IPS DF 6.9 (cell line): ENCODE results near the gene PROSER2.

Source experiments
- DNase-seq: peaks from one replicate; pipeline ENCODE4 v3.0.0-alpha.2; 2013; ENCODE audit warnings: low read depth, low spot score
- H3K27ac ChIP-seq: one replicate; pipeline ENCODE4 v1.5.1; 2013; ENCODE audit warnings: low read length, control low read depth
- H3K27me3 ChIP-seq: 2 replicates; pipeline ENCODE4 v1.6.1; 2013; ENCODE audit warnings: mild to moderate bottlenecking, low read length; ENCODE audit not compliant: control insufficient read depth, insufficient read depth
- H3K36me3 ChIP-seq: 2 replicates; pipeline ENCODE4 v1.6.1; 2013; ENCODE audit warnings: low read length; ENCODE audit not compliant: control insufficient read depth, insufficient read depth
- H3K4me1 ChIP-seq: 2 replicates; pipeline ENCODE4 v1.6.1; 2013; ENCODE audit warnings: low read length; ENCODE audit not compliant: control insufficient read depth, insufficient read depth
- H3K4me3 ChIP-seq: 2 replicates; pipeline ENCODE4 v1.5.1; 2013; ENCODE audit warnings: mild to moderate bottlenecking, low read length
- H3K9me3 ChIP-seq: 2 replicates; pipeline ENCODE4 v1.6.1; 2013; ENCODE audit warnings: low read length, inconsistent platforms; ENCODE audit not compliant: control insufficient read depth, insufficient read depth
- WGBS: extraction: QIAGEN DNeasy Blood & Tissue Kit; methylation state at CpG from one replicate; pipeline ENCODE4 v1.1.7; 2013; ENCODE audit warnings: mixed read lengths, missing lambda C conversion rate; ENCODE audit not compliant: insufficient read length, insufficient coverage; 5-methylcytosine and 5-hydroxymethylcytosine counted together

Gene PROSER2

GRCh38 chr10:11832042-11832441 is 8.9 kb downstream of the PROSER2 start:
- Histone ChIP-seq H3K9me3 (no peaks in the 10 kb centered on the region), H3K4me1 (peaks cover 3% of the 10 kb centered on the region), H3K27ac (no peak overlapping the region), H3K36me3 (no peaks in the 10 kb centered on the region), H3K27me3 (no peaks in the 10 kb centered on the region), H3K4me3 (no peak overlapping the region)
- no peak for DNase-seq
- WGBS: no CpG with 5 or more reads among the region's 5 CpGs

- Histone ChIP-seq H3K4me3 (no peak overlapping the region), H3K36me3 (no peaks in the 10 kb centered on the region), H3K4me1 (no peaks in the 10 kb centered on the region), H3K27me3 (no peaks in the 10 kb centered on the region), H3K27ac (no peak overlapping the region), H3K9me3 (no peaks in the 10 kb centered on the region)
- no peak for DNase-seq
- WGBS: no CpG with 5 or more reads among the region's 6 CpGs
Measured at GRCh38 chr10:11835061-11835460, 11.9 kb downstream of the PROSER2 start.

GRCh38 chr10:11835704-11836103 is 12.5 kb downstream of the PROSER2 start:
- H3K27me3 ChIP-seq: no peaks in the 10 kb centered on the region
- H3K36me3 ChIP-seq: no peaks in the 10 kb centered on the region
- no CpG with 5 or more reads among the region's 8 CpGs for WGBS
- H3K27ac ChIP-seq: no peak overlapping the region
- no peaks in the 10 kb centered on the region for H3K4me1 ChIP-seq
- no peak for DNase-seq
- H3K9me3 ChIP-seq: no peaks in the 10 kb centered on the region
- H3K4me3 ChIP-seq: no peak overlapping the region

GRCh38 chr10:11837372-11838161 is 14.4 kb downstream of the PROSER2 start:
- Histone ChIP-seq H3K4me3 (no peak overlapping the region), H3K36me3 (no peaks in the 10 kb centered on the region), H3K27ac (no peak overlapping the region), H3K9me3 (no peaks in the 10 kb centered on the region), H3K4me1 (no peaks in the 10 kb centered on the region), H3K27me3 (no peaks in the 10 kb centered on the region)
- no peak for DNase-seq
- WGBS: no CpG with 5 or more reads among the region's 17 CpGs

GRCh38 chr10:11838298-11838852 is 15.2 kb downstream of the PROSER2 start:
- Histone ChIP-seq H3K27me3 (no peaks in the 10 kb centered on the region), H3K27ac (no peak overlapping the region), H3K9me3 (no peaks in the 10 kb centered on the region), H3K36me3 (no peaks in the 10 kb centered on the region), H3K4me1 (no peaks in the 10 kb centered on the region), H3K4me3 (no peak overlapping the region)
- DNase-seq: no peak
- no CpG with 5 or more reads among the region's 8 CpGs for WGBS

- no peaks in the 10 kb centered on the region for H3K27me3 ChIP-seq
- H3K4me1 ChIP-seq: no peaks in the 10 kb centered on the region
- H3K4me3 ChIP-seq: no peak overlapping the region
- H3K27ac ChIP-seq: no peak overlapping the region
- H3K36me3 ChIP-seq: no peaks in the 10 kb centered on the region
- no peak for DNase-seq
- H3K9me3 ChIP-seq: no peaks in the 10 kb centered on the region
- WGBS: no CpG with 5 or more reads among the region's 3 CpGs
Measured at GRCh38 chr10:11841375-11841774, 18.2 kb downstream of the PROSER2 start.

- H3K4me3 ChIP-seq: no peak overlapping the region
- no peak overlapping the region for H3K27ac ChIP-seq
- no peaks in the 10 kb centered on the region for H3K36me3 ChIP-seq
- H3K27me3 ChIP-seq: no peaks in the 10 kb centered on the region
- H3K4me1 ChIP-seq: no peaks in the 10 kb centered on the region
- whole genome bisulfite sequencing: no CpG with 5 or more reads among the region's 3 CpGs
- no peaks in the 10 kb centered on the region for H3K9me3 ChIP-seq
- no peak for DNase-seq
Measured at GRCh38 chr10:11842411-11842810, 19.3 kb downstream of the PROSER2 start.

- no peak for DNase-seq
- WGBS: no CpG with 5 or more reads among the region's 7 CpGs
Measured at GRCh38 chr10:11845113-11845512, 22.0 kb downstream of the PROSER2 start.

GRCh38 chr10:11846542-11846941 is 23.4 kb downstream of the PROSER2 start:
- no peaks in the 10 kb centered on the region for H3K4me1 ChIP-seq
- no peaks in the 10 kb centered on the region for H3K36me3 ChIP-seq
- H3K27me3 ChIP-seq: no peaks in the 10 kb centered on the region
- no peak overlapping the region for H3K4me3 ChIP-seq
- H3K9me3 ChIP-seq: no peaks in the 10 kb centered on the region
- no peak overlapping the region for H3K27ac ChIP-seq
- WGBS: no CpG with 5 or more reads among the region's 8 CpGs
- DNase-seq: no peak

More at GRCh38 chr10:11845113-11845512, 22.0 kb downstream of the PROSER2 start:
- Histone ChIP-seq H3K9me3 (no peaks in the 10 kb centered on the region), H3K27me3 (no peaks in the 10 kb centered on the region), H3K4me1 (no peaks in the 10 kb centered on the region), H3K27ac (no peak overlapping the region), H3K36me3 (no peaks in the 10 kb centered on the region), H3K4me3 (no peak overlapping the region)

GRCh38 chr10:11849277-11849676 is 26.1 kb downstream of the PROSER2 start:
- H3K27ac ChIP-seq: no peak overlapping the region

GRCh38 chr10:11849911-11850310 is 26.8 kb downstream of the PROSER2 start:
- no peak for DNase-seq
- H3K27ac ChIP-seq: no peak overlapping the region
- H3K36me3 ChIP-seq: no peaks in the 10 kb centered on the region
- H3K4me3 ChIP-seq: no peak overlapping the region
- no peaks in the 10 kb centered on the region for H3K27me3 ChIP-seq
- H3K9me3 ChIP-seq: no peaks in the 10 kb centered on the region
- H3K4me1 ChIP-seq: no peaks in the 10 kb centered on the region
- WGBS: no CpG with 5 or more reads among the region's 8 CpGs

More at GRCh38 chr10:11849277-11849676, 26.1 kb downstream of the PROSER2 start:
- Histone ChIP-seq H3K27me3 (no peaks in the 10 kb centered on the region), H3K4me3 (no peak overlapping the region), H3K36me3 (no peaks in the 10 kb centered on the region), H3K4me1 (no peaks in the 10 kb centered on the region), H3K9me3 (no peaks in the 10 kb centered on the region)
- no peak for DNase-seq
- WGBS: no CpG with 5 or more reads among the region's 1 CpG
